HG03196 (cell line): ENCODE data around the gene FSTL5.
A peak's percentile ranks its signal among the peaks of the same experiment; 100 is the strongest.

ENCODE experiments used
- ATAC-seq: cut with Tn5 transposase; IDR thresholded peaks from one replicate; pipeline ENCODE4 v1.9.1; 2021; ENCODE audit not compliant: unreplicated experiment

The FSTL5 gene

GRCh38 chr4:161717084-161717483 is 446.7 kb downstream of the FSTL5 start:
- no peak for ATAC-seq

DNA sequence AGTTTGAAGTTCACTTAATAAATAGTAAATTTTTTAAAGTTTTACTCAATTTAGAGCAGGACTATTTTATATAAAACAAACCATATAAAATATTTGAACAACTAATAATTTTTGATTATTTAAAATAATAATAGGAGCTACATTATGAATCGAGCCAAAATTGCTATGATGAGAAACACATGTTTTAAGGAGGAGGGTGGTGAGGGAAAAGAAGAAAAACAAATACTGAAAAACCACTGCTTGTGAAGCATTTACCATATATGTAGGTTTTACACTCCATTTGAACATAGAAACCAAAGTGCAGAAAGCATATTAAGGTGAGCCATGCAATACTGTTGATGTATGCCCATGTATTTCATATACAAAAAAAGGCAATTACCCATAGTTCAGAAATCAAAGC is 448.9 kb downstream of the FSTL5 start:
- ATAC-seq = no peak

GRCh38 chr4:161714022-161714751 is 449.6 kb downstream of the FSTL5 start:
- ATAC-seq = no peak

DNA sequence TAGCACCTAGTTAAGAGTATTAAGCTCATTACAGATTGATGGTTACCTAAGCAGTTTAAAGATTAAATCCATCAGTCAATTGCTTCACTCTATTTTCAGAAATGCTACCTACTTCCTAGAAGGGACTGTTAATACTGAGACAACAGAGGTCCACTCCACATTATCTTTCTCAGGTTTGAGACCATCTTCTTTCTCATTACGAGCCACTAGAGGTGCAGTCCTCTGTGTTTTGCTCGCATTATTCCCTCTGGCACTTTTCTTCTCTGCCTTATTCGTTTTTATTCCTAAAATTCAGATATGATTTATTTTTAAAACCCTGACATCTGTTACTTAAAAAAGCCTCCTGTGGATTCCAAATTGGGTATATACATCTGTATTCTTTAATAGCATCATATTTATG is 459.1 kb downstream of the FSTL5 start:
- no peak for ATAC-seq

GRCh38 chr4:161704040-161704439 is 459.8 kb downstream of the FSTL5 start:
- ATAC-seq = no peak

DNA sequence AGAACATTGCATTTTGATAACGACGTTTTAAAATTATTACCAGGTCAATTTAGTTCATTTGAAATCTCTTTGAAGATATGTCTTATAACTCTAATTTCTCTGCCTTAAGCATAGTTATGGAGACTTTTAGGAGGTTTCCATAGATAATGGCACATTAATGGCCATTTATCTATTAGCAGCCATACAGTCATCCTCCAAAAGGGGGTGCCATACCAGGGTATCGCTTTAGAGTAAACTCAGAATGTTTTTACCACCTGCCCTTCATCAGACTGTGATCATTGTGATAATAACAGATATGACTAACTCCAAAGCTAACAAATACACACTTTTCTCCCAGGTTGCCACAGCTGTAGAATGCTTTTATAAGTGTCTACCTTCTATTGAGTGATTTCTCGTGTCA is 461.5 kb downstream of the FSTL5 start:
- ATAC-seq = no peak

DNA sequence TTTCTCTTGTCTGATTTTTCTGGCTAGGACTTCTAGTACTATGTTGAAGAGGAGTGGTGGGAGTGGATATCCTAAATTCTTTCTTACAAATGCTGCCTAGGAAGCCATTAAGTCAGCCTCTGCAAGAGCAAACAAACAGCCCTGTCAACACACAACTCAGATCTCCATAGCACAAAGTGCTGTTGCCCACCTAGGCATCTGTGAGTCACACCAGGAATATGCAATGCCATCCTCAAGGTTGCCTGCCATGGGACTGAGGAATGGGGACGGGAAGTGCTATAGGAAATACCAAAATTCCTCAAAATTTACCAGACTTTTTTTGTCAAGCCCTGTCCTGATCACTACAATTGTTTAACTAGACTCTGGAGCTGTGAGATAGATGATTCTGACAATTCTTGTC is 466.9 kb downstream of the FSTL5 start:
- ATAC-seq = no peak

GRCh38 chr4:161680146-161680545 is 483.7 kb downstream of the FSTL5 start:
- no peak for ATAC-seq

- ATAC-seq = no peak
Observed at GRCh38 chr4:161664740-161665139, 499.1 kb downstream of the FSTL5 start.

GRCh38 chr4:161663844-161664243 is 500.0 kb downstream of the FSTL5 start:
- no peak for ATAC-seq

GRCh38 chr4:161658676-161659075 is 505.1 kb downstream of the FSTL5 start:
- ATAC-seq = no peak

GRCh38 chr4:161657616-161658015 is 506.2 kb downstream of the FSTL5 start:
- ATAC-seq = no peak

DNA sequence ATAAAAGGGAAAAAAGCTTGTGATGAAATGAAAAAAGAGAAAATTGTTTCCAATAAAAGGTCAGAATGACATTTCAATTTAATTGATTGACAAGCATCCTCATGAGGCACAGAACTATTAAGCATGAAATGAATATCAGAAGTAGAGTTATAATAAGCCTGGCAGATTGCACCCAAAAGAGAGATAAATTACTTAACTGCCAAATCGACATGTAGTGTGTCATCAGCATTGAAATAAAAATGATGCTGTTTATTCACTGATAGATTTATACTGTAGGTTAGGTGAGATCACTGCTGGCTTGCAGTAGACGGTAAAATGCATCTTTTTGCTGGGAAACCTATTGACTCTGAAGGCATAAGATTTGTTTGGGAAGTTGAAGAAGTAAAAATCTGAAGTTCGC is 507.2 kb downstream of the FSTL5 start:
- ATAC-seq = no peak

- ATAC-seq = no peak
Observed at GRCh38 chr4:161655148-161655547, 508.7 kb downstream of the FSTL5 start.

DNA sequence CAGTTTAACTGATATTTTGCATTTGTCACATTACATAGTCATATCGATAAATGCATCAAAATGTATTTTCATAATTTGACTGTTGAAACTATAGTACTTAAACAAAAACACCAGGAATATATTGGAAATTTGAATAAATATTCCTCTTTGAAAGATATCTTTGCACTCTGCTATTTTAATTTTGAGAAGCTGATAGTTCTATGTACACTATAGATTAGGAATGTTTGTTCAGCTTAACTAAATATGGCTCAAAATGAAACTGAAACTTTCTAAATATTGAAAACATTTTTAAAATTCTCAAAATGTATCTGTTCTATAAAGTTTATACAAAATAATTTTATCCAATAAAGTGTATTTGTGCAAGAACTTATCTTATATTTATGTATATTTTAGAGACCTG is 510.1 kb downstream of the FSTL5 start:
- ATAC-seq = no peak

DNA sequence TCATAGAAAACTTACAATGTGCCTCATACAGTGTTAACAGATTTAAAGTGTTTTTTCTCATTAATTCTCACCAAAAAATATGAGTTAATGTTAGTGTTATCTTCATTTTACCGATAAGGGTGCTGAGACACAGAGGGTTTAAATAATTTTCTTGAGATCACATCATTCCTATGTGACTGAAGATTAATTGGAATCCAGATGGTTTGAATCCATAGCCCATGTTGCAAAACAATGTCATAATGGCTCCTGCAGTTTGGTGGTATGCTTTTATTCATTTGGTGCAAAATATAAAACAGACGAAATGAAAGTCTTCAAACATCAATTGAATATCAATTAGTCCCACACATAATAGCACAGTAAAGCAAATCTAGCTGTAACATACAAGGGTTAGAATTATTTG is 512.2 kb downstream of the FSTL5 start:
- no peak for ATAC-seq

GRCh38 chr4:161650812-161651211 is 513.0 kb downstream of the FSTL5 start:
- ATAC-seq = no peak

- ATAC-seq = no peak
Observed at GRCh38 chr4:161647757-161648156, 516.0 kb downstream of the FSTL5 start.

GRCh38 chr4:161642708-161643107 is 521.1 kb downstream of the FSTL5 start:
- no peak for ATAC-seq

- no peak for ATAC-seq
Observed at GRCh38 chr4:161629694-161630441, 533.9 kb downstream of the FSTL5 start.

- peak; percentile 83 for ATAC-seq
Observed at GRCh38 chr4:161604516-161605300, 559.1 kb downstream of the FSTL5 start.

DNA sequence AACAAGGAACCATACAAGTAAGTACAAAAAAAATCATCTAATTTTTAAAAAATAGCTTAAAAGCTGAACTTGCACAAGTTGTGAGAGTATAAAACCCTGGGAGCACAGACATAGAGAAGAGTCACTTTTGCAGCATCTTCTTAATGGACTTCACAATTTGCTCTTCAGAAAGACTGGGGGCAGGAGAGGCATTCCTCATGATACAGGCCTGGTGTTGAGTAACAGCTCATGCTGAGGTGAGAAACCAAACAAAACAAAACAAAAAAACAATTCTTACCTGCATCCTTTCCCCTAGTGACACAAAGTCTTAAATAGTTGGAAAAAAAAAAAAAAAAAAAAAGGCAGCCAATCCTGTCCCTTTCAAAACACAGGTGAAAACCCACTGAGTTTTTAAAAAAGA is 562.8 kb downstream of the FSTL5 start:
- no peak for ATAC-seq
